Measurements from ENCODE around the gene SAPCD2. TPM values are rescaled to one million over a fixed set of nuclear protein-coding genes. Genes with fewer than 3 reads are reported as not detected.

Gene SAPCD2
- total RNA-seq, 4 donors from 2014 or later, result 0.13 to 1.3 (median 0.19) TPM

- 80 to 90% methylated on average over 1 to 8 of the region's 8 CpGs for WGBS, 2 donors (ENCODE audit: low coverage in 1 of 2)
- peaks cover 25% of the 10 kb centered on the region for H3K27me3 ChIP-seq
- ATAC-seq, result no peak
- H3K27ac ChIP-seq, result no peak overlapping the region
- no peak for TF ChIP-seq EP300 (IDR thresholded peaks at IDR 0.05)
- TF ChIP-seq POLR2A (IDR thresholded peaks at IDR 0.05), result no peak
- TF ChIP-seq POLR2AphosphoS5 (IDR thresholded peaks at IDR 0.05), result no peak
- TF ChIP-seq CTCF (IDR thresholded peaks at IDR 0.05), result no peak
- H3K4me3 ChIP-seq, result no peak overlapping the region
- peaks cover 0 to 51% (median 13%) of the 10 kb centered on the region in 3 donors for H3K4me1 ChIP-seq
- H3K36me3 ChIP-seq, result peaks cover 0 to 7% of the 10 kb centered on the region in 2 donors
- no peaks in the 10 kb centered on the region for H3K9me3 ChIP-seq
Measured at GRCh38 chr9:137073992-137074399, 3.6 kb upstream of the SAPCD2 start.

DNA sequence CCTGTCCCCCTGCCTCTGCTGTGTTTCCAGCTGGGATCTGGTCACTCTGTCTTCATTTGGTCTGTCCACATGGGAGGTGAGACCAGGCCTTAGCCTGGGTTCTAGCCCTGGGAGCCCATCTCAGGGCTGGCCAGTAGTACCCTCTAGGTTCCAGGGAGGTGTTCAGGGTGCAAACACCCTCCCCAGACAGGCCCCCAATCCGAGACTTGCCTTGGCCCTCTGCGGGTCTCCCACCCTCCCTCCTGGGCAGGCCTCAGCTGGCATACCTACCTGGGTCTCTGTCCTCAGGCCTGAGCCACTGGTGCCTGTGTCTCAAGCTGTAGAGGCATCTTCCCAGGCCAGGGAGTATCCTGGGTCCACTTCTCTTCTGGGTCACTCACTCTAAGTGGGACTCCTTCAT is 925 bp upstream of the SAPCD2 start:
- H3K36me3 ChIP-seq, result no peaks in the 10 kb centered on the region
- peaks cover 0 to 26% (median 0%) of the 10 kb centered on the region in 3 donors for H3K4me1 ChIP-seq
- peak overlapping the region in 3 of 4 donors; percentile 8 to 70 (median 60) for H3K27ac ChIP-seq
- no peaks in the 10 kb centered on the region for H3K9me3 ChIP-seq
- no CpG with 5 or more reads among the region's 2 CpGs for WGBS, 2 donors (ENCODE audit: low coverage in 1 of 2)
- H3K27me3 ChIP-seq, result peaks cover 25% of the 10 kb centered on the region
- TF ChIP-seq CTCF (IDR thresholded peaks at IDR 0.05), result no peak
- TF ChIP-seq EP300 (IDR thresholded peaks at IDR 0.05), result no peak
- no peak for TF ChIP-seq POLR2A (IDR thresholded peaks at IDR 0.05)
- TF ChIP-seq POLR2AphosphoS5 (IDR thresholded peaks at IDR 0.05), result no peak
- ATAC-seq, result no peak
- no peak overlapping the region for H3K4me3 ChIP-seq

GRCh38 chr9:137070906-137071275 is 534 bp upstream of the SAPCD2 start:
- H3K27me3 ChIP-seq, result peaks cover 25% of the 10 kb centered on the region
- H3K4me3 ChIP-seq, result peak overlapping the region in 1 of 2 donors; percentile 49
- TF ChIP-seq POLR2A (IDR thresholded peaks at IDR 0.05), result no peak
- peak in 1 of 4 experiments; percentile 19 for TF ChIP-seq CTCF (IDR thresholded peaks at IDR 0.05)
- ATAC-seq, result peak; percentile 21
- H3K4me1 ChIP-seq, result peaks cover 0 to 26% (median 0%) of the 10 kb centered on the region in 3 donors
- no peaks in the 10 kb centered on the region for H3K36me3 ChIP-seq
- H3K27ac ChIP-seq, result peak overlapping the region in 2 of 4 donors; percentile 60 to 70
- WGBS, 2 donors (ENCODE audit: low coverage in 1 of 2), result 21 to 27% methylated on average over 4 to 6 of the region's 6 CpGs
- H3K9me3 ChIP-seq, result no peaks in the 10 kb centered on the region

GRCh38 chr9:137069508-137070091 is 757 bp downstream of the SAPCD2 start:
- Histone ChIP-seq H3K36me3 (no peaks in the 10 kb centered on the region), H3K27ac (no peak overlapping the region), H3K27me3 (peaks cover 34% of the 10 kb centered on the region), H3K4me3 (peak overlapping the region in 1 of 2 donors; percentile 49), H3K4me1 (peaks cover 0 to 26% (median 0%) of the 10 kb centered on the region in 3 donors), H3K9me3 (no peaks in the 10 kb centered on the region)
- no CpG with 5 or more reads among the region's 52 CpGs for WGBS, 2 donors (ENCODE audit: low coverage in 1 of 2)
- TF ChIP-seq POLR2AphosphoS5 (IDR thresholded peaks at IDR 0.05) (no peak), POLR2A (IDR thresholded peaks at IDR 0.05) (no peak)
- ATAC-seq, result no peak

GRCh38 chr9:137068539-137069507 is 1.5 kb downstream of the SAPCD2 start:
- Histone ChIP-seq H3K27me3 (peaks cover 40% of the 10 kb centered on the region), H3K27ac (no peak overlapping the region), H3K36me3 (no peaks in the 10 kb centered on the region), H3K4me3 (no peak overlapping the region), H3K4me1 (peaks cover 0 to 33% (median 4%) of the 10 kb centered on the region in 3 donors), H3K9me3 (no peaks in the 10 kb centered on the region)
- TF ChIP-seq POLR2AphosphoS5 (IDR thresholded peaks at IDR 0.05) (no peak), POLR2A (IDR thresholded peaks at IDR 0.05) (no peak)
- no peak for ATAC-seq
- 80 to 82% methylated on average over 1 to 2 of the region's 17 CpGs for WGBS, 2 donors (ENCODE audit: low coverage in 1 of 2)
